GM10847 (cell line): ENCODE measurements around the gene DNASE2.

Experiments used
- POLR2A ChIP-seq: IDR thresholded peaks from 2 replicates; pipeline ENCODE4 v1.6.1; 2011; ENCODE audit not compliant: insufficient read length; ENCODE audit errors: extremely low read depth

DNASE2 gene

DNA sequence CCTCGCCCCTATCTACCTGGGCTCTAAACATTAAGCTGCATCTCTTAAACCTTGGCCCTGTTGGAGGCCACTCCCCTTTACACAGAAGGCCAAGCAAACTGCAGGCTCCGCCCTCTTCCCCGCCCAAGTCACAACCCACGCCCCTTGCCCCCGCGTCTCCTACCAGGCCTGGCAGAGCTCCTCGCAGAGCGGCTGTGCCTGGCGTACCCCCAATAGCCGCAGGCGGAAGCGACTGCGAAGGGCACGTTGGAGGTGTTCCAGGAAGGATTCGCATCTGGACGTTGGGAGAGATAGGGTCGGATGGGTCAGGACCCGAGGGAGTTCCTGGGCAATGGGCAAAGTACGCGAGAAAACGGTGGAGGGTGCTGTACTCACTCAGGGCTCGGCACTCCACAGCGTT lies 52.8 kb downstream of the DNASE2 start:
- no peak for TF ChIP-seq POLR2A

DNA sequence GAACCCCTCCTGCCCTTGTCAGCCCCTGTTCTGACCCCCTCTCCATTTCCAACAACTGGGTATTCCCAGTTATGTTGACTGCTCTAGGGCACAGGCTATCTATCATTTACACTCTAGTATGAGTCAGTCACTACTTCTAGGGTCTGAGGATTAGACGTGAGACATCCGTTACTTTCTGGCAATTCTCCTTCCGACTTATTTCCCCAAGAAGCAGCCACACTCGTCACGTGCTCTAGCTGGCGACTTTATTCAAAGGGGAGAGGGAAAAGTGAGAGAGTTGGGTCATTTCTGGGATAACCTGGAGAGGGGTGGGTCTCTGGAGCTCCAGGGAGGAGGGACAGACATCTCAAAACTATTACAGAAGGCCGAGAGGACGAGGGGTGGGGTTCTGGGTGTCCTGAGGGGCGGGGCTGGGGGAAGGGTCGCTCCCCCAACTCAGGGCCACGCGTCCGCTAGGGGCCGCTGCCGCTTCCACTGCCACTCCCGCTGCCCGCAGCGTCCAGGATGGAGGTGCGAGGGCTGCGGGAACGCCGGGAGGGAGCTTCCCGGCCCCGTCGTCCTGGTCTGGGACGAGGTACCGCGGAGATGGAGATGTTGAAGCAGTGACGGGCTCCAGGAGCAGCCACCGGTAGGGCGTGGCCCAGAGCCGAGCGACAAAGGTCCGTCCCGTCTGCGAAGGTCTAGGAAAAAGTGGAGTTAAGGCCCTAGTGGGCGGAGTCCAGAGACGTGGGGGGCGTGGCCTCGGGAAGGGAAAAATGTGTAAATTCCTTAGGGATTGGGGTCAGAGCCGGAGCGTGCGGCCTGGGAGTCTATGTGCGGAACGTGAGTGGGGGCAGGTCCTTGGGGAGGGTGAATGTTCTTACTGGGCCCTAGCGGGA lies 55.8 kb downstream of the DNASE2 start:
- no peak for TF ChIP-seq POLR2A
